Ramos (cell line): Measurements from ENCODE around the gene USP36.

Experiments used
- in situ Hi-C: fragments of 300-500 bp; cut with MboI; formaldehyde crosslinking; loops from one replicate; pipeline ENCODE4 v1.14.3; 2022; ENCODE audit warnings: low sequenced_read_pairs; ENCODE audit not compliant: unreplicated experiment

Gene USP36

GRCh38 chr17:78751000-78751399 is 89.6 kb downstream of the USP36 start:
- in situ Hi-C loops = loop anchor here (25.0 kb wide), 1 partner anchor 1314 kb away; no protein-coding TSS in a partner anchor

- in situ Hi-C loops = no loop called here
Observed at GRCh38 chr17:78748730-78749317, 91.8 kb downstream of the USP36 start.

GRCh38 chr17:78748048-78748729 is 92.4 kb downstream of the USP36 start:
- in situ Hi-C loops = no loop called here

GRCh38 chr17:78747488-78747887 is 93.1 kb downstream of the USP36 start:
- in situ Hi-C loops = no loop called here

- in situ Hi-C loops = no loop called here
Observed at GRCh38 chr17:78746949-78747269, 93.7 kb downstream of the USP36 start.

GRCh38 chr17:78746263-78746948 is 94.2 kb downstream of the USP36 start:
- in situ Hi-C loops = no loop called here
